NT2/D1 (cell line): ENCODE measurements around the gene BCL10.
A peak's percentile ranks its signal among the peaks of the same experiment; 100 is the strongest.

Source experiments
- YY1 ChIP-seq: IDR thresholded peaks from 2 replicates; pipeline ENCODE4 v1.6.1; 2011; ENCODE audit not compliant: insufficient read length, insufficient read depth
- ZNF274 ChIP-seq: IDR thresholded peaks from 2 replicates; pipeline ENCODE4 v1.6.1; 2011; ENCODE audit warnings: mild to moderate bottlenecking, low read depth, low read length

DNA sequence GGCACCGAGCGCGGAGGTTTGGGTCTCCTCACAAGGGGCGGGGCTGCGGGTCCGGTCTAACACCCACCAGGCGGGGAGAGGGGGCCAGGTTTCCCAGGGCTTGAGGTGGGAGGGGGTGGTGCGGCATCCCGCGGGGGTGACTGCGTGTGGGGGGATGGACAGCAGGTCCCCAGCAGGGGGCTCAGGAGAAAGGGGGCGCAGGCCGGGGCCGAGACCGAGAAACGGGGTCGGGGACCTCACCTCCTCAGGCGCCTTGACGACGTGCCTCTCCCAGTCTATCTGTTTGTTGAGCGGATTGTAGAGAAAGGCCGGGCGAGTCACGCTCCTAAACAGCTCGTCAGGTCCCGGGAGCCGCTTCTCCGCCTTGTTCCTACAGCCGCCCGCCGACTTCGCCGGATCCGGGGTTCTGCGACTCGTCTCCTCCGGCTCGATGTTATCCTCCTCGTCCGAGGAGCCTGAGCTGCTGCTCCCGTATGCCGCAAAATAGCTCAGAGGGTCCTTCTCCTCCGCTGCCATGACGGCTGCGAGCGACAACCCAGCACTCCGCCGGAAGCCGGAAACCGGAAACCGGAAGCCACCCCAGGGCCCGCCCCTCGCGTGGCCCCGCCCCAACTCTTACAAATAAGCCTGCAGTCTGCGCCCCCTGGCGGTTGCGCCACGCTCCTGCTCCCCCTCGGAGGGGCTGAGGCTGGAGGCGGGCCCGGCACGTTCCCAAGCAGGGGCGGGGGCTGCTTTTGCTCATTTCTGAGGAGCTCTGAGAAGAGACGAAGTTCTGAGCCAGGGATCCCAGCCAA is 17.1 kb downstream of the BCL10 start, which contains the start of gene C1orf52:
- TF ChIP-seq YY1 (peak; percentile 63), ZNF274 (no peak)
